ENCODE measurements around the gene VWA3B. TPM values are rescaled to one million over a fixed set of nuclear protein-coding genes. Genes with fewer than 3 reads are reported as not detected.

The VWA3B gene
- total RNA-seq, 1 donor from 2014 or later: not detected

- DNase-seq (ENCODE audit: low read depth in 2 of 2): no peak
Observed at GRCh38 chr2:98172150-98172765, 85.3 kb downstream of the VWA3B start.

- DNase-seq (ENCODE audit: low read depth in 2 of 2): no peak
Observed at GRCh38 chr2:98172951-98173350, 86.0 kb downstream of the VWA3B start.

GRCh38 chr2:98175811-98176210 lies 88.8 kb downstream of the VWA3B start:
- DNase-seq (ENCODE audit: low read depth in 2 of 2): no peak

- no peak for DNase-seq (ENCODE audit: low read depth in 2 of 2)
Observed at GRCh38 chr2:98177286-98177685, 90.3 kb downstream of the VWA3B start.

GRCh38 chr2:98177986-98178385 lies 91.0 kb downstream of the VWA3B start:
- DNase-seq (ENCODE audit: low read depth in 2 of 2): no peak

GRCh38 chr2:98180456-98180855 lies 93.5 kb downstream of the VWA3B start:
- no peak for DNase-seq (ENCODE audit: low read depth in 2 of 2)

- no peak for DNase-seq (ENCODE audit: low read depth in 2 of 2)
Observed at GRCh38 chr2:98181346-98181745, 94.4 kb downstream of the VWA3B start.

GRCh38 chr2:98185801-98186200 lies 98.8 kb downstream of the VWA3B start:
- DNase-seq (ENCODE audit: low read depth in 2 of 2): no peak

GRCh38 chr2:98187194-98187593 lies 100.2 kb downstream of the VWA3B start:
- DNase-seq (ENCODE audit: low read depth in 2 of 2): no peak

GRCh38 chr2:98188351-98189046 lies 101.5 kb downstream of the VWA3B start:
- DNase-seq (ENCODE audit: low read depth in 2 of 2): no peak

GRCh38 chr2:98191883-98192282 lies 104.9 kb downstream of the VWA3B start:
- DNase-seq (ENCODE audit: low read depth in 2 of 2): no peak

- DNase-seq (ENCODE audit: low read depth in 2 of 2): no peak
Observed at GRCh38 chr2:98201576-98201975, 114.6 kb downstream of the VWA3B start.

GRCh38 chr2:98205889-98206288 lies 118.9 kb downstream of the VWA3B start:
- no peak for DNase-seq (ENCODE audit: low read depth in 2 of 2)

GRCh38 chr2:98212092-98213000 lies 125.4 kb downstream of the VWA3B start:
- DNase-seq (ENCODE audit: low read depth in 2 of 2): no peak

- no peak for DNase-seq (ENCODE audit: low read depth in 2 of 2)
Observed at GRCh38 chr2:98216616-98217015, 129.6 kb downstream of the VWA3B start.

GRCh38 chr2:98219152-98219551 lies 132.2 kb downstream of the VWA3B start:
- no peak for DNase-seq (ENCODE audit: low read depth in 2 of 2)

- no peak for DNase-seq (ENCODE audit: low read depth in 2 of 2)
Observed at GRCh38 chr2:98233941-98234340, 147.0 kb downstream of the VWA3B start.

- no peak for DNase-seq (ENCODE audit: low read depth in 2 of 2)
Observed at GRCh38 chr2:98234776-98235175, 147.8 kb downstream of the VWA3B start.

- no peak for DNase-seq (ENCODE audit: low read depth in 2 of 2)
Observed at GRCh38 chr2:98236935-98237334, 150.0 kb downstream of the VWA3B start.

GRCh38 chr2:98240786-98241398 lies 153.9 kb downstream of the VWA3B start:
- no peak for DNase-seq (ENCODE audit: low read depth in 2 of 2)

GRCh38 chr2:98241592-98241991 lies 154.6 kb downstream of the VWA3B start:
- DNase-seq (ENCODE audit: low read depth in 2 of 2): no peak

GRCh38 chr2:98242003-98242402 lies 155.0 kb downstream of the VWA3B start:
- DNase-seq (ENCODE audit: low read depth in 2 of 2): no peak
